NT2/D1 (cell line): ENCODE results near the gene OCIAD1.

Source experiments
- SUZ12 ChIP-seq: IDR thresholded peaks from 2 replicates; pipeline ENCODE4 v1.6.1; 2011; ENCODE audit not compliant: insufficient read length, insufficient read depth; ENCODE audit errors: extremely low read depth
- YY1 ChIP-seq: IDR thresholded peaks from 2 replicates; pipeline ENCODE4 v1.6.1; 2011; ENCODE audit not compliant: insufficient read length, insufficient read depth
- ZNF274 ChIP-seq: IDR thresholded peaks from 2 replicates; pipeline ENCODE4 v1.6.1; 2011; ENCODE audit warnings: mild to moderate bottlenecking, low read depth, low read length

- TF ChIP-seq YY1: no peak
- no peak for TF ChIP-seq ZNF274
- TF ChIP-seq SUZ12: no peak
Observed at GRCh38 chr4:48836658-48837057, 5.8 kb downstream of the OCIAD1 start.
